ENCODE data around the gene OASL. TPM values are rescaled to one million over a fixed set of nuclear protein-coding genes. Genes with fewer than 3 reads are reported as not detected.

The OASL gene
- polyA plus RNA-seq, 1 of the 3 experiments (the other 2 are of a cell fraction): 0.41 TPM

- no peak for TF ChIP-seq EZH2phosphoT487 (IDR thresholded peaks at IDR 0.05; ENCODE audit: borderline replicate concordance, low read depth)
- TF ChIP-seq USF2 (IDR thresholded peaks at IDR 0.05; ENCODE audit: borderline replicate concordance, low read depth, low read length): no peak
- TF ChIP-seq NRF1 (IDR thresholded peaks at IDR 0.05; ENCODE audit: low read depth, low read length): no peak
- TF ChIP-seq CHD2 (IDR thresholded peaks at IDR 0.05; ENCODE audit: low read length, partially characterized antibody): no peak
- no peak for TF ChIP-seq NFIC (IDR thresholded peaks at IDR 0.05; ENCODE audit: borderline replicate concordance)
- no peak for TF ChIP-seq ZBTB33 (IDR thresholded peaks at IDR 0.05; ENCODE audit: borderline replicate concordance, low read depth)
- TF ChIP-seq TCF12 (IDR thresholded peaks at IDR 0.05): no peak
These were observed 34.7 kb downstream of the OASL start (continued) for GRCh38 chr12:121004253-121004815.

GRCh38 chr12:121003650-121004049 lies 35.4 kb downstream of the OASL start:
- Histone ChIP-seq H3K9me2 (no peaks in the 10 kb centered on the region), H3K4me2 (no peak overlapping the region), H3F3A (replicated peaks; ENCODE audit: insufficient read depth) (peaks cover 3% of the 10 kb centered on the region), H3K9ac (no peak overlapping the region), H3K9me3 (no peaks in the 10 kb centered on the region), H3K27ac (ENCODE audit: low read depth in 2 of 2, low read length in 1 of 2) (no peak overlapping the region), H4K20me1 (ENCODE audit: insufficient read depth) (no peaks in the 10 kb centered on the region), H2AFZ (ENCODE audit: low read depth) (no peak overlapping the region), H3K4me1 (ENCODE audit: control insufficient read depth in 1 of 2, insufficient read depth in 2 of 2, low read depth in 1 of 2, low read length in 1 of 2) (no peaks in the 10 kb centered on the region), H3K4me3 (ENCODE audit: low read depth in 2 of 2, low read length in 1 of 2) (no peak overlapping the region), H3K36me3 (replicated peaks in 1 of 2; ENCODE audit: control insufficient read depth in 1 of 2, insufficient read depth in 2 of 2, low read length in 1 of 2) (peaks cover 10 to 21% of the 10 kb centered on the region in 2 experiments), H3K27me3 (ENCODE audit: insufficient read depth) (no peaks in the 10 kb centered on the region), H3K79me2 (ENCODE audit: insufficient read depth) (no peaks in the 10 kb centered on the region)
- DNase-seq: no peak
- TF ChIP-seq MAX (IDR thresholded peaks at IDR 0.05; ENCODE audit: low read depth) (no peak), CTCF (IDR thresholded peaks at IDR 0.05) (peak; percentile 23; the same call in 1 of the 2 replicates)
- POLR2A ChIA-PET: no interaction called here
- CTCF ChIA-PET: interaction anchor here (0.6 to 0.9 kb wide), 2 partner anchors 20 to 422 kb away, joined by 3 to 5 read pairs; partner anchors contain the start of gene POP5
- WGBS (ENCODE audit: low lambda C conversion rate): 81% methylated on average over 4 of the region's 4 CpGs

All from SK-N-SH (cell line).